DMS114 treated with DMSO at 0.1 percent for 48 hours (cell line): Measurements from ENCODE around the gene CA10.

Source experiments
- DNase-seq: peaks from one replicate; lab custom pipeline; 2025; ENCODE audit not compliant: unreplicated experiment; lab: John Stamatoyannopoulos, UW

CA10 gene

GRCh38 chr17:51653878-51654277, 504.6 kb downstream of the CA10 start:
- DNase-seq, result no peak

- DNase-seq, result no peak
Measured at GRCh38 chr17:51652529-51652928, 506.0 kb downstream of the CA10 start.

DNA sequence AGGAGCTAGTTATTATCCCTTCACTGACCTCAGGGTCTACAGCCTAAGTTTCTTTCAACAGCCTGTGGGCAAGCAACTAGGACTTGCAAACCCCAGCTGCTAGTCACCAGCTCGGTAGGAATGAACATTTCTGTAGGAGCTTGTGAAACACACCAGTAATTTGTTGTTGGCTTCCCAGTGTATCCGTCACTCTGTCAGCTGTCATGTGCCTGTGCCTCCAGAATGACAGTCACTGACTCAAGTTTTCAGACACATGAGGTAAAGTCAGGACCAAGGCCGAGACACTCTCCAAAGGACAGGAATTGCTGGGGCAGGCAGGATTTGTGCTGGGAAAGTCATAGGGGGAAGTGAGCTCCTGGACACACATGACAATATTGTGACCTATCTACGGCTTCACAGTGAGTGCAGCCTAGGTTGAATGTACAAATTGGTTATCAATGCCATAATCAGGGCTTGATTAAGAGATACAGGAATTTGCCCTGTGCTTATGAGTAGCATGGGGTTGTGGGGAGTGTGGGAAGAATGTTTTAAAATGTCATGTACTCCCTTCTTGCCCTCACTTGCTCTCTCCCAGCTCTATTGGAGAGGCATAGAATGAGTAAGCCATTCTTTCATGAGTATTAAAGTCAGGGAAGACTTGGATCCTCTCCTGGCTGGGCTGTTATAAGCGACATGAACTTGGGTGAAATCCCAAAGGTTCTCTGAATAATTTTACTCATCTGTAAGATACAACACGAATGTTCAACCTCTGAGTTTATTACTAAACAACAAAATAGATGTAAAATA, 506.8 kb downstream of the CA10 start:
- DNase-seq, result no peak

- DNase-seq, result no peak
Measured at GRCh38 chr17:51650772-51651171, 507.7 kb downstream of the CA10 start.

DNA sequence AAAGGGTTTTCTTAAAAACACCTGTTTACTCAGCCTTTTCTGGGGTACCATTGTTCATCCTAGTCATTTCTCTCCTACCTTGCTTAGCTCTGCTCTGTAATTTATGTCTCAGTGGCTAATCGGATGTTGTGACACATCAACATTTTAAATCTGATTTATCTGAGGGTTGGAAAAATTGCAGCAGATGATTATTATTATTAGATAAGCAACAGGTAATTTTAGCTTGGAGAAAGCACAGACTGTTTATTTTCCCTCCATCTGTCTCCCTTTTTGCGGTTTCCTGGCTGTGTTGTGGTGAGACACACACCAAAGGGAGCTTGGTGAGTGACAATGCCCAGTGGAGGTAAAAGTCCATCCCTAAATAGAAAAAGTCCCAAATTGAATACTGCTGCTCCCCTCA, 508.3 kb downstream of the CA10 start:
- no peak for DNase-seq

- no peak for DNase-seq
Measured at GRCh38 chr17:51647826-51648225, 510.7 kb downstream of the CA10 start.

DNA sequence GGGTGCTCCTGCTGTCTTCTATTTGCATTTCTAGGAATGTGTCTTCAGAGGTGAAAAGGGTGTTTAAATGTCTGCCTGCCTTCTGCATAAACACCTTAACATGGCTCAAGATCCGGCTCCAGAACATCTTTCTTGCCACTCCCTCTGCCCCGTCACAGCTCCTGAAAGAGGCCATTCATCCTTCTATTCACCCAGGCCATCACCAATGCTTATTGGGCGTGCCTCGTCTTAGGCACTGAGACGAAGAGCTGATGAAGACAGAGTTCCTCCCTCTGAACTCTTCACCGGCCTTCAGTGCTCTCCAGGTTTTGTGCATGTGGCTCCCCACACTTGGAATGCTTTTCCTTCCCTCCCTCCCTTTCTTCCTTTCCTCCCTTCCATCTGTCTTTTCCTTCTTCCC, 511.4 kb downstream of the CA10 start:
- no peak for DNase-seq

GRCh38 chr17:51646539-51646938, 512.0 kb downstream of the CA10 start:
- no peak for DNase-seq

DNA sequence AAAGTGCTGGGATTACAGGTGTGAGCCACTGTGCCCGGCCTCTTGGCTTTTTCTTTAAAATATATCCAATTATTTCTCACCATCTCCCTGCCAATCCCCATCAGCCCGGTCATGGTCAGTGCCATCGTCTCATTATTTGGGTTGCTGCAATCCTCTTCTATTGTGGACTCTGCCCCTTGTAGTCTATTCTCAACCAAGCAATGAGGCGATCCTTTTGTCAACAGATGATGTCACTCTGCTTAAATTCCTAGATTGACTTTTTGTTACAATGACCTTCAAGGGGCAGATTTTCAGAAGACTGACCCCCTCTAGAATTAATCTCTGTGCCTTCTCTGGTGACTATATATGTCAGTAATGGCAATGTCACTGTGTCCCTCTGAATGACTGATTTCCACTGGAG, 513.5 kb downstream of the CA10 start:
- DNase-seq, result no peak

GRCh38 chr17:51643702-51644490, 514.6 kb downstream of the CA10 start:
- DNase-seq, result no peak

GRCh38 chr17:51642029-51642428, 516.5 kb downstream of the CA10 start:
- no peak for DNase-seq

DNA sequence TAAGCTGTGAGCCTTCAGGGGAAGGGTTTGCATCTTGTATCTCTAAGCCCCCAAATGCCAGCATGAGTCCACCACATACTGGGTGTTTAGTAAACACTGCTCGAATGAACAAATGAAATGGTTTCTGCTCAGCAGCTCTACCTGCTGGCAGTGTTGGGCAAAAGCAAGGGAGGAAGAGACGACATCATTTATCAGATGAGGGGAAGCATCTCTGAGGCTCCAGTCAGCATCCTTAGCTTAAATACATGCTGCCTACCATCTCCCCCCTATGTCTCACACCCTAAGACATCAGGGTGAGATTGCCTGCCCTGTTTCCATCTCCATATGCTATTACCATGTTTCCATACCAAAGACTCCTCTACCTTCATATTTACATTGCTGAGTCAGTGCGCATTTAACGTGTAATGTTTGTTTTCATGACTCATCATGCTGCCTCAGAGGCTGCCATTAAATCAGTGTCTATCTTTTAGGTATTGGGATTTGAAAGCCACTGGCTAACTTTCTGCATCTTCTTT, 518.3 kb downstream of the CA10 start:
- DNase-seq, result no peak

DNA sequence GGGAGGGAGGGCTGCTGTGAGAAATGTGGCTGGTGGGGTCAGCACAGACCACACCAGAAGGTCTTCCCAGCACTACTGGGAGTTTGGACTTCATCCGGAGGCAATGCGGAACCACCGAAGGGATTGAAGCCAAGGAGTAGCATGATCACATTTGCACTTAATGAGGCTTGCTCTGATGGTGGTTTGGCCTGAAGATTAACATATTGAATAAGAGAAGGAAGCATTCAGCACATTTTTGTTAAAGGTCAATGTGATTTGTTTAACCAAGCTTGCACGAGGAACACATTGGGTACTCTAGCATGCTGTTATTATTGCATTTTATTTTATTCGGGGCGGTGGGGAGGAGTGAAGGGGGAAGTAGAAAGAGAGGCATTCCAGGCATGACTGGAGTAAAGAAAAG, 519.5 kb downstream of the CA10 start:
- no peak for DNase-seq

GRCh38 chr17:51636291-51636690, 522.2 kb downstream of the CA10 start:
- DNase-seq, result no peak

DNA sequence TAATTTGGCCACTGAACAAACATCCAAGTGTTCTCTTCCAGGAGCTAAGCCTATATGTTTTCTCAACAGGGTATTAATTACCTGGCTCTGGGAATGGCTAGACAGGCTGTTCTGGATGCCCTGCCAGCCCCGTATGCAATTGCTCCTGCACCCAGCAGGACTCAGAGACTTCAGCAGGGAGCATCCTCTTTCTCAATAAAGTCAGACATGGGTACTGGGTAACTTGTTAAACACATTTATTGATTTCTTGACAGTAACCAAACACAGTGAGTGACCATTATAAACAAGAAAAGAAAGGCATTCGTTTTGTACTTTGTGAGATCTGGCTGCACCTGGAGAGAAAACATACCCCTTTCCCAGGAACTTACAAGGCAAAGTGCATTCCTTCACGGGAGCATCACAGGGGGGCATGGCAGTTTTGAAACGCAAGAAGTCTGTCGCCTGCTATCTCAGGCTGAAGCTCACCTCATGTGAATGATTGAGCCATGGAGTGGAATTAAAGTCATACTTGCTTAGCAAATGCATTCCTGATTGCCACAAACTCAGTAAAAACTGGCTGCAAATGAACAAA, 528.3 kb downstream of the CA10 start:
- DNase-seq, result no peak

GRCh38 chr17:51629232-51629631, 529.3 kb downstream of the CA10 start:
- no peak for DNase-seq

DNA sequence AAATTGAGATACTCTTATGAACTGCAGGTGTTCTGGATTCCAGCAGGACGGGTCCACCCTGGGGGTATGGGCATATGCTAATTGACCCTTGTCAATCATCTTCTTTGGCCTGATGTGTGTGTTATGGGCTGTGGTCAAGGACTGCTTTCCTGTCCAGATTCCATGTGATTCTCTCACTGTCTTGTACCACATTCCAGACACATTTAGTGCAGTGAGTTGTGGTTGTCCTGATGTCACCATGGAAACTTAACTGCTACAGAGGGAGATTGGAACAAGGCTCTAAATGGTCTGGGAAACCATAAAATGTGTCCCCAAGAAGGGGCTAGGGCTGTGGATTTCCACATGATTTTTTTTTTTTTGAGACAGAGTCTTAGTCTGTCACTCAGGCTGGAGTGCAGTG, 530.7 kb downstream of the CA10 start:
- no peak for DNase-seq

- no peak for DNase-seq
Measured at GRCh38 chr17:51618476-51618875, 540.0 kb downstream of the CA10 start.

- DNase-seq, result no peak
Measured at GRCh38 chr17:51617986-51618385, 540.5 kb downstream of the CA10 start.

DNA sequence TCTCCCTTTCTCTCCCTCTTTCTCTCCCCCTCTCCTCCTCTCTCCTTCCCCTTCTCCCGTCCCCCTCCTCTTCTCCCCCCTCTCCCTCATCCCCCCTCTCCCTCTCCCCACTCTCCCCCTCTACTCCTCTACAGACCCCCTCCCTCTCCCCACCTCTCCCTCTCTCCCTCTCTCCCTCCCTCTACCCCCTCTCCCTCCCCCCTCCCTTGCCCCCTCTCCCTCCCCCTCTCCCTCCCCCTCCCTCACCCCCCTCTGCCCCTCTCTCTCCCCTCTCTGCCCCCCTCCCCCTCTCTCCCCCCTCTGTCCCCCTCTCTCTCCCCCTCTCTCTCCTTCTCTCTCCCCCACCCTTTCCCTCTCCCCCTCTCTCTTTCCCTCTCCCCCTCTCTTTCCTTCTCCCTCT, 545.3 kb downstream of the CA10 start:
- no peak for DNase-seq

- DNase-seq, result no peak
Measured at GRCh38 chr17:51612692-51613091, 545.8 kb downstream of the CA10 start.

- DNase-seq, result no peak
Measured at GRCh38 chr17:51611585-51611984, 546.9 kb downstream of the CA10 start.
